Measurements from ENCODE around the gene ARVCF. TPM values are rescaled to one million over a fixed set of nuclear protein-coding genes. Genes with fewer than 3 reads are reported as not detected.

ARVCF gene
- total RNA-seq, 2 experiments from 2014 or later, result 0.86 to 1.4 TPM

GRCh38 chr22:20035375-20036083, 18.9 kb upstream of the ARVCF start:
- no peak for ATAC-seq
- Mint-ChIP-seq H3K9me3 (ENCODE audit: insufficient read depth) (no peaks in the 10 kb centered on the region), H3K36me3 (ENCODE audit: low read depth) (peaks cover 14% of the 10 kb centered on the region), H3K4me3 (no peak overlapping the region), H3K4me1 (ENCODE audit: low read depth) (peaks cover 18% of the 10 kb centered on the region), H3K27ac (no peak overlapping the region), H3K27me3 (ENCODE audit: low read depth) (no peaks in the 10 kb centered on the region)
- CTCF ChIA-PET, result interaction anchor here (1.4 kb wide), 1 partner anchor 32 kb away, joined by 3 read pairs; no protein-coding TSS in a partner anchor
- POLR2A ChIA-PET, result no interaction called here
- DNase-seq, result no peak

- ChIA-PET CTCF (interaction anchor here (0.6 to 1.4 kb wide), 2 partner anchors 30 to 845 kb away, joined by 3 read pairs; no protein-coding TSS in a partner anchor), POLR2A (no interaction called here)
- ATAC-seq, result no peak
- no peaks in the 10 kb centered on the region for H3K9me3 Mint-ChIP-seq (ENCODE audit: insufficient read depth)
- peaks cover 8% of the 10 kb centered on the region for H3K36me3 Mint-ChIP-seq (ENCODE audit: low read depth)
- H3K27ac Mint-ChIP-seq, result no peak overlapping the region
- no peaks in the 10 kb centered on the region for H3K27me3 Mint-ChIP-seq (ENCODE audit: low read depth)
- DNase-seq, result no peak
- H3K4me3 Mint-ChIP-seq, result no peak overlapping the region
- H3K4me1 Mint-ChIP-seq (ENCODE audit: low read depth), result peaks cover 18% of the 10 kb centered on the region
These were observed 17.5 kb upstream of the ARVCF start for GRCh38 chr22:20034143-20034542.

- DNase-seq, result no peak
- ATAC-seq, result no peak
- ChIA-PET CTCF (interaction anchor here (1.0 kb wide), 1 partner anchor 78 kb away, joined by 3 read pairs; no protein-coding TSS in a partner anchor), POLR2A (interaction anchor here (0.6 to 1.6 kb wide), 2 partner anchors 12 to 58 kb away, joined by 3 read pairs; no protein-coding TSS in a partner anchor)
- Mint-ChIP-seq H3K4me3 (no peak overlapping the region), H3K9me3 (ENCODE audit: insufficient read depth) (no peaks in the 10 kb centered on the region), H3K4me1 (ENCODE audit: low read depth) (peaks cover 18% of the 10 kb centered on the region), H3K27me3 (ENCODE audit: low read depth) (no peaks in the 10 kb centered on the region), H3K36me3 (ENCODE audit: low read depth) (peaks cover 7% of the 10 kb centered on the region), H3K27ac (no peak overlapping the region)
These were observed 16.6 kb upstream of the ARVCF start for GRCh38 chr22:20033045-20033706.

- H3K9me3 Mint-ChIP-seq (ENCODE audit: insufficient read depth), result no peaks in the 10 kb centered on the region
- H3K36me3 Mint-ChIP-seq (ENCODE audit: low read depth), result peaks cover 7% of the 10 kb centered on the region
- ChIA-PET CTCF (interaction anchor here (1.0 kb wide), 1 partner anchor 78 kb away, joined by 3 read pairs; no protein-coding TSS in a partner anchor), POLR2A (interaction anchor here (1.6 kb wide), 1 partner anchor 11 kb away, joined by 3 read pairs; no protein-coding TSS in a partner anchor)
- H3K4me3 Mint-ChIP-seq, result no peak overlapping the region
- DNase-seq (no peak), ATAC-seq (no peak)
- peak overlapping the region; percentile 49 for H3K27ac Mint-ChIP-seq
- no peaks in the 10 kb centered on the region for H3K27me3 Mint-ChIP-seq (ENCODE audit: low read depth)
- peaks cover 18% of the 10 kb centered on the region for H3K4me1 Mint-ChIP-seq (ENCODE audit: low read depth)
These were observed 15.9 kb upstream of the ARVCF start for GRCh38 chr22:20032407-20032991.

- ChIA-PET CTCF (no interaction called here), POLR2A (interaction anchor here (1.6 kb wide), 1 partner anchor 10 kb away, joined by 3 read pairs; no protein-coding TSS in a partner anchor)
- Mint-ChIP-seq H3K4me3 (no peak overlapping the region), H3K27me3 (ENCODE audit: low read depth) (no peaks in the 10 kb centered on the region), H3K27ac (peak overlapping the region; percentile 49), H3K36me3 (ENCODE audit: low read depth) (peaks cover 3% of the 10 kb centered on the region), H3K9me3 (ENCODE audit: insufficient read depth) (no peaks in the 10 kb centered on the region), H3K4me1 (ENCODE audit: low read depth) (peaks cover 20% of the 10 kb centered on the region)
- DNase-seq (peak; percentile 41), ATAC-seq (peak; percentile 39)
These were observed 15.2 kb upstream of the ARVCF start for GRCh38 chr22:20031732-20032406.

GRCh38 chr22:20029550-20030225, 13.1 kb upstream of the ARVCF start:
- DNase-seq (no peak), ATAC-seq (no peak)
- no peak overlapping the region for H3K4me3 Mint-ChIP-seq
- no peaks in the 10 kb centered on the region for H3K27me3 Mint-ChIP-seq (ENCODE audit: low read depth)
- no peaks in the 10 kb centered on the region for H3K36me3 Mint-ChIP-seq (ENCODE audit: low read depth)
- POLR2A ChIA-PET, result interaction anchor here (1.3 kb wide), 1 partner anchor 9 kb away, joined by 3 read pairs; the partner anchor contains the start of gene TANGO2
- H3K9me3 Mint-ChIP-seq (ENCODE audit: insufficient read depth), result no peaks in the 10 kb centered on the region
- CTCF ChIA-PET, result no interaction called here
- no peak overlapping the region for H3K27ac Mint-ChIP-seq
- peaks cover 22% of the 10 kb centered on the region for H3K4me1 Mint-ChIP-seq (ENCODE audit: low read depth)

GRCh38 chr22:20028855-20029549, 12.4 kb upstream of the ARVCF start:
- no peaks in the 10 kb centered on the region for H3K36me3 Mint-ChIP-seq (ENCODE audit: low read depth)
- H3K9me3 Mint-ChIP-seq (ENCODE audit: insufficient read depth), result no peaks in the 10 kb centered on the region
- no peak overlapping the region for H3K27ac Mint-ChIP-seq
- peaks cover 22% of the 10 kb centered on the region for H3K4me1 Mint-ChIP-seq (ENCODE audit: low read depth)
- H3K4me3 Mint-ChIP-seq, result no peak overlapping the region
- no peak for ATAC-seq
- POLR2A ChIA-PET, result interaction anchor here (1.3 kb wide), 1 partner anchor 8 kb away, joined by 3 read pairs; the partner anchor contains the start of gene TANGO2
- DNase-seq, result no peak
- no peaks in the 10 kb centered on the region for H3K27me3 Mint-ChIP-seq (ENCODE audit: low read depth)
- CTCF ChIA-PET, result no interaction called here

- Mint-ChIP-seq H3K27ac (no peak overlapping the region), H3K4me1 (ENCODE audit: low read depth) (peaks cover 22% of the 10 kb centered on the region), H3K27me3 (ENCODE audit: low read depth) (no peaks in the 10 kb centered on the region), H3K4me3 (no peak overlapping the region), H3K36me3 (ENCODE audit: low read depth) (peaks cover 2% of the 10 kb centered on the region), H3K9me3 (ENCODE audit: insufficient read depth) (no peaks in the 10 kb centered on the region)
- ATAC-seq (no peak), DNase-seq (no peak)
- ChIA-PET POLR2A (no interaction called here), CTCF (interaction anchor here (0.8 kb wide), 1 partner anchor 57 kb away, joined by 3 read pairs; no protein-coding TSS in a partner anchor)
These were observed 11.6 kb upstream of the ARVCF start for GRCh38 chr22:20027966-20028854.

- H3K4me3 Mint-ChIP-seq, result no peak overlapping the region
- H3K9me3 Mint-ChIP-seq (ENCODE audit: insufficient read depth), result no peaks in the 10 kb centered on the region
- no peak for ATAC-seq
- POLR2A ChIA-PET, result no interaction called here
- no peak overlapping the region for H3K27ac Mint-ChIP-seq
- no peaks in the 10 kb centered on the region for H3K27me3 Mint-ChIP-seq (ENCODE audit: low read depth)
- CTCF ChIA-PET, result no interaction called here
- no peak for DNase-seq
- H3K4me1 Mint-ChIP-seq (ENCODE audit: low read depth), result peaks cover 25% of the 10 kb centered on the region
- peaks cover 4% of the 10 kb centered on the region for H3K36me3 Mint-ChIP-seq (ENCODE audit: low read depth)
These were observed 10.5 kb upstream of the ARVCF start for GRCh38 chr22:20026996-20027601.

All from activated CD8-positive, alpha-beta T cell treated with anti-CD3 and anti-CD28 coated beads, Interleukin-2, amount 10 ng/mL, durations not matched to agents 7 days and 5 days (primary cell).